Ishikawa (cell line): ENCODE data around the gene FAM229B.
A peak's percentile ranks its signal among the peaks of the same experiment; 100 is the strongest.

ENCODE experiments used
- CEBPB ChIP-seq: IDR thresholded peaks from 2 replicates; pipeline ENCODE4 v1.6.1; 2012
- CREB1 ChIP-seq: IDR thresholded peaks from 2 replicates; pipeline ENCODE4 v1.6.1; 2012; ENCODE audit warnings: low read depth
- EGR1 ChIP-seq: IDR thresholded peaks from 2 replicates; pipeline ENCODE4 v1.6.1; 2012
- EP300 ChIP-seq: IDR thresholded peaks from 2 replicates; pipeline ENCODE4 v1.6.1; 2012; ENCODE audit warnings: borderline replicate concordance
- FOXM1 ChIP-seq: IDR thresholded peaks from 2 replicates; pipeline ENCODE4 v1.6.1; 2012; ENCODE audit warnings: low read depth, borderline replicate concordance
- MAX ChIP-seq: IDR thresholded peaks from 2 replicates; pipeline ENCODE4 v1.6.1; 2012
- NFIC ChIP-seq: IDR thresholded peaks from 2 replicates; pipeline ENCODE4 v1.6.1; 2012
- RAD21 ChIP-seq: IDR thresholded peaks from 2 replicates; pipeline ENCODE4 v1.6.1; 2012; ENCODE audit warnings: low read depth
- TAF1 ChIP-seq: IDR thresholded peaks from 2 replicates; pipeline ENCODE4 v1.6.1; 2012; ENCODE audit warnings: low read depth, mild to moderate bottlenecking
- TCF12 ChIP-seq: IDR thresholded peaks from 2 replicates; pipeline ENCODE4 v1.6.1; 2012; ENCODE audit warnings: low read depth
- TEAD4 ChIP-seq: IDR thresholded peaks from 2 replicates; pipeline ENCODE4 v1.6.1; 2012
- USF1 ChIP-seq: IDR thresholded peaks from 2 replicates; pipeline ENCODE4 v1.6.1; 2012
- YY1 ChIP-seq: IDR thresholded peaks from 2 replicates; pipeline ENCODE4 v1.6.1; 2012; ENCODE audit warnings: low read depth
- ZBTB7A ChIP-seq: IDR thresholded peaks from 2 replicates; pipeline ENCODE4 v1.6.1; 2012; ENCODE audit warnings: low read depth
- TF ChIP-seq, protein P1 (sequence below): IDR thresholded peaks from 2 replicates; pipeline ENCODE4 v1.6.1; 2012; ENCODE audit warnings: low read depth, mild to moderate bottlenecking

The FAM229B gene

DNA sequence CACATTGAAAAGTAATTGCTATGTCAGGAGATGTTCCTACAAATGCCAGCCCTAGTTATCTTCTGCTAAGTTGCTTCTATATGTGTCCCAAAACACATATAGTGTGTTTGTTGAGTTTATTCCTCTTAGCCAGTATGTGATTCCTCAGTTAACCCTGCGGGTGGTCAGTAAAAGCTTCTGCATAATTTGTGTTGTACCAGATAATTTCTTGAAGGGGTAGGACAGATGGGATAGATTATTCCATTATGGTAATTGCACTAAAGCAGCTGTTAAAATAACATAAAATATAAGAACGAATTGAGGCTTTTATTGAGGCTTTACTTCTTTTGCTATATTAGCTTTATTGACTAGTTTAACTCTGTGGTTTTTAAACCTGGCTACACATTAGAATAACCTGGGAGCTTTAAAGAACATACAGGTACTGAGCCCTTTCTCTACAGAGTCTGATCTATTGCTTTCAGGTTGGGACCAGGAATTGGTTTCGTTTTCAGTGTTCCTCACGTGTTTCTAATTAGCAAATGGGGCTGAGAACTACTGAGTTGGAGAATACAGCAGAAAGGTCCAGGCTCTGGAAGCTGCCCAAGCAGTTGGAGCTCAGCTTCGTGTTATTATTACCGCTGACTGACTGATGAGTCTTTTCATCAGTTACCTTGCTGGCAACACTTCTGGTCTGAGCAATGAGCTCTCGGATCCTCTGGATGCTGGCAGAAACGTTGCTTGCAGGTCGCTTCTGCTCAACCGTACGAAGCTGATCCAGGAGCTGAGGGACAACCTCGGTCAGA, 56.9 kb downstream of the FAM229B start:
- no peak for TF ChIP-seq EP300
- TF ChIP-seq TEAD4, result no peak
- TF ChIP-seq TAF1, result no peak
- TF ChIP-seq CEBPB, result no peak
- no peak for TF ChIP-seq CREB1
- no peak for TF ChIP-seq EGR1
- no peak for TF ChIP-seq MAX
- no peak for TF ChIP-seq YY1
- TF ChIP-seq USF1, result no peak
- no peak for TF ChIP-seq ZBTB7A
- no peak for TF ChIP-seq TCF12
- no peak for TF ChIP-seq FOXM1
- TF ChIP-seq RAD21, result no peak
- TF ChIP-seq, protein P1, sequence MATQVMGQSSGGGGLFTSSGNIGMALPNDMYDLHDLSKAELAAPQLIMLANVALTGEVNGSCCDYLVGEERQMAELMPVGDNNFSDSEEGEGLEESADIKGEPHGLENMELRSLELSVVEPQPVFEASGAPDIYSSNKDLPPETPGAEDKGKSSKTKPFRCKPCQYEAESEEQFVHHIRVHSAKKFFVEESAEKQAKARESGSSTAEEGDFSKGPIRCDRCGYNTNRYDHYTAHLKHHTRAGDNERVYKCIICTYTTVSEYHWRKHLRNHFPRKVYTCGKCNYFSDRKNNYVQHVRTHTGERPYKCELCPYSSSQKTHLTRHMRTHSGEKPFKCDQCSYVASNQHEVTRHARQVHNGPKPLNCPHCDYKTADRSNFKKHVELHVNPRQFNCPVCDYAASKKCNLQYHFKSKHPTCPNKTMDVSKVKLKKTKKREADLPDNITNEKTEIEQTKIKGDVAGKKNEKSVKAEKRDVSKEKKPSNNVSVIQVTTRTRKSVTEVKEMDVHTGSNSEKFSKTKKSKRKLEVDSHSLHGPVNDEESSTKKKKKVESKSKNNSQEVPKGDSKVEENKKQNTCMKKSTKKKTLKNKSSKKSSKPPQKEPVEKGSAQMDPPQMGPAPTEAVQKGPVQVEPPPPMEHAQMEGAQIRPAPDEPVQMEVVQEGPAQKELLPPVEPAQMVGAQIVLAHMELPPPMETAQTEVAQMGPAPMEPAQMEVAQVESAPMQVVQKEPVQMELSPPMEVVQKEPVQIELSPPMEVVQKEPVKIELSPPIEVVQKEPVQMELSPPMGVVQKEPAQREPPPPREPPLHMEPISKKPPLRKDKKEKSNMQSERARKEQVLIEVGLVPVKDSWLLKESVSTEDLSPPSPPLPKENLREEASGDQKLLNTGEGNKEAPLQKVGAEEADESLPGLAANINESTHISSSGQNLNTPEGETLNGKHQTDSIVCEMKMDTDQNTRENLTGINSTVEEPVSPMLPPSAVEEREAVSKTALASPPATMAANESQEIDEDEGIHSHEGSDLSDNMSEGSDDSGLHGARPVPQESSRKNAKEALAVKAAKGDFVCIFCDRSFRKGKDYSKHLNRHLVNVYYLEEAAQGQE, result no peak
- no peak for TF ChIP-seq NFIC

- no peak for TF ChIP-seq EP300
- TF ChIP-seq NFIC, result peak; percentile 42; the same call in 1 of the 2 replicates
- TF ChIP-seq YY1, result no peak
- TF ChIP-seq TCF12, result no peak
- TF ChIP-seq RAD21, result no peak
These were observed 57.7 kb downstream of the FAM229B start for GRCh38 chr6:112145080-112145573.

- TF ChIP-seq TEAD4, result no peak
- no peak for TF ChIP-seq FOXM1
- no peak for TF ChIP-seq RAD21
- TF ChIP-seq CEBPB, result no peak
- no peak for TF ChIP-seq CREB1
- no peak for TF ChIP-seq TAF1
- TF ChIP-seq EGR1, result no peak
- TF ChIP-seq YY1, result no peak
- TF ChIP-seq NFIC, result no peak
- no peak for TF ChIP-seq ZBTB7A
- TF ChIP-seq EP300, result no peak
- TF ChIP-seq, protein P1, result no peak
- TF ChIP-seq TCF12, result no peak
These were observed 60.7 kb downstream of the FAM229B start for GRCh38 chr6:112148103-112148502.

- TF ChIP-seq EP300 (no peak), FOXM1 (no peak), ZBTB7A (no peak), MAX (no peak), CREB1 (no peak)
These were observed 61.8 kb downstream of the FAM229B start for GRCh38 chr6:112149236-112149635.

- TF ChIP-seq YY1 (no peak), CREB1 (no peak), CEBPB (no peak), MAX (no peak), TCF12 (no peak), EP300 (no peak)
- TF ChIP-seq, protein P1, result no peak
These were observed 62.4 kb downstream of the FAM229B start for GRCh38 chr6:112149719-112150263.
